Pancreas (tissue), 10 donors: ENCODE data around the gene MAP3K3. TPM values are rescaled to one million over a fixed set of nuclear protein-coding genes. Genes with fewer than 3 reads are reported as not detected.

Source experiments
- ATAC-seq, 4 donors: fragments of 200-7000 bp; cut with Tn5 transposase; one replicate each; pipeline versions ENCODE4 v1.8.0 to v1.9.1; 2020; ENCODE audit warnings: mild to moderate bottlenecking in 4 of 4, moderate library complexity in 4 of 4
- DNase-seq, 6 donors: peaks; one replicate each; pipeline ENCODE4 v3.0.0-alpha.2; 2020
- FAIRE-seq: peaks from 2 replicates; lab custom pipeline; 2012; peaks lifted over from hg19 to GRCh38; lab: Jason Lieb, UNC
- H3K27ac ChIP-seq, 4 donors: fragments of 200-600 bp; sonication (generic); 1 replicate in 3 of 4; 2 replicates in 1 of 4; pipeline versions ENCODE4 v1.5.0 to v1.8.0; 2020
- H3K27me3 ChIP-seq, 4 donors: fragments of 200-600 bp; one replicate each; pipeline ENCODE4 v1.8.0; 2021
- H3K36me3 ChIP-seq, 3 donors: fragments of 200-600 bp; sonication (generic) in 1 of 3; one replicate each; pipeline versions ENCODE4 v1.5.0 to v1.8.0; 2020 to 2021
- H3K4me1 ChIP-seq, 3 donors: fragments of 200-600 bp; one replicate each; pipeline ENCODE4 v1.8.0; 2021
- H3K4me3 ChIP-seq, 4 donors: fragments of 200-600 bp; sonication (generic) in 2 of 4; one replicate each; pipeline versions ENCODE4 v1.5.0 to v1.8.0; 2020 to 2021
- H3K9me3 ChIP-seq, 4 donors: fragments of 200-600 bp; one replicate each; pipeline ENCODE4 v1.8.0; 2021
- WGBS, 2 donors: extraction: QIAGEN DNeasy Blood & Tissue Kit; methylation state at CpG; one replicate each; pipeline ENCODE4 v1.1.7; 2013; 5-methylcytosine and 5-hydroxymethylcytosine counted together
- intact Hi-C, 3 donors: fragments of 100-400 bp; cut with DNase I; formaldehyde crosslinking; loops; one replicate each; pipeline versions ENCODE4 v1.11.1 to v1.14.2; 2022
- polyA plus RNA-seq, 2 donors: library from polyadenylated mRNA; stranded (reverse); fragments of 200-250 nt; gene quantifications; one replicate each; pipeline ENCODE4 v1.2.3, GENCODE V29; 2013
- total RNA-seq, 6 donors: library from RNA; stranded (reverse); fragmentation: NEBNext Ultra II Directional in 4 of 6; extraction: Animal tissue kit (Norgen Biotek cat#: 25700) in 4 of 6; gene quantifications; one replicate each; pipeline versions ENCODE4 v1.2.1 to v1.2.4, GENCODE V29; 2021 to 2023
- TF ChIP-seq, protein P1 (sequence below), 4 donors: fragments of 200-600 bp; sonication (generic) in 3 of 4; IDR thresholded peaks; one replicate each; pipeline versions ENCODE4 v1.5.0 to v1.8.0; 2021; ENCODE audit warnings: antibody characterized with exemption in 4 of 4
- donor health status: healthy with polysubstance abuse.
- donor health status: DM: no; HTN: no; CAD: no; lungs with moderate emphysema.
- donor health status: DM: no; HTN: no; CAD: no.
- donor health status: control.
- donor health status: control.
- donor health status: Bipolar disorder and iron deficiency.
- donor health status: DM: yes; HTN: yes; CAD: no.
- donor health status: DM: no; HTN: no; CAD: no.
- donor health status: DM: no; HTN: no; CAD: no.
- donor health status: DM: yes; HTN: yes; CAD: no.

MAP3K3 gene
- total and polyA plus RNA-seq, 8 donors, result 8.4 to 21.9 (median 11.4) TPM

DNA sequence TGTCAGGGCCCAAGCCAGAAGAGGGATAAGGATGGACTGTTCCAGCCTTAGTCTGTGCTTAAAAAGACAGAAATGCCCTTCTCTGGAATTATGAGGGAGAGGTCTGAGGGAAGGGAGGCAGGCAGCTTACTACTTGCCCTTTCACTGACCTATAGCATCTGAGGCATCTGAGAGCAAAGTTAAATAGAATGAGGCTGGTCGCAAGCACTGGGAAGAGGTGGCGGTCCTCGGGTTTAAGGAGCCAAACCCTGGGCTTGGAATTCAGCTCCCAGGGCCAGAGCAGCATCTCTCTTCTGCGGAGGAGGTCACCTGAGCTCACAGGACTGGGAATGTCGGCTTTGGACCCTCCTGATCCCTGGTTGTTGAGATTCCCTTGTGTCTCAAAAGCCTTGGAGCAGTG lies 80.8 kb downstream of the MAP3K3 start:
- WGBS, 2 donors, result 80 to 88% methylated on average over 5 of the region's 5 CpGs
- no peak for ATAC-seq

DNA sequence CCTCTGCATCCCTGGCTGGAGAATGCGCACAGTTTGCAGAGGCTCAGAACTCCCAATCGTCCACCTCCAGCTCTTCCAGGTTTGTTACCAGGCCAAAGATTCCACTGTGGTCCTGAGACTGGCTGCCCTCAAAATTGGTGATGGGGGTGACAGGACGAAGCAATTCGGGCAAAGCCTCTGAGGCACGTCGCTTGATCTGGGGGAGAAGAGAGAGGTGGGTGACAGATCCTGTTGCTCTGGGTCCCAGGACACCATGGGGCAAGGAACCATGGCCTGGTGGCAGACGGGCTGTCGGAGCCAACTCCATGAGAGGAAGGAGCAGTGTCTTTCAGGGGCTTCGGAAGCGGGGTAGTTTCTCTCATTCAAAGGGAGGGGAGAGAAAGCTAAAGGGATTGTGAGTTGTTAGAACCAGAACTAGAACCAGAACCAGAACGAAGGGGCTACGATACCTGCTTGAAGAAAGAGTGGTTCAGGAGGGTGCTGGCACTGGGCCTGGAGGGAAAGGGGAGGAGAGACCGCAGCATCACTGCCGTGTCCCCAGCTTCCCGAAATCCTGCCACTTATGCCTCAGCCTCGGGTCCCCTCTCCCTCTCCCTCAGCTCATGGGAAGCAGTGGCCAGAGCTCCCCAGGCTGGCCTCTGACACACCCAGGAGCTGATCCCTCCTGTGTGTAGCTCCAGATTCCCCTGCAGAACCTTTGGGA lies 81.5 kb downstream of the MAP3K3 start:
- no peak for ATAC-seq
- TF ChIP-seq, protein P1, sequence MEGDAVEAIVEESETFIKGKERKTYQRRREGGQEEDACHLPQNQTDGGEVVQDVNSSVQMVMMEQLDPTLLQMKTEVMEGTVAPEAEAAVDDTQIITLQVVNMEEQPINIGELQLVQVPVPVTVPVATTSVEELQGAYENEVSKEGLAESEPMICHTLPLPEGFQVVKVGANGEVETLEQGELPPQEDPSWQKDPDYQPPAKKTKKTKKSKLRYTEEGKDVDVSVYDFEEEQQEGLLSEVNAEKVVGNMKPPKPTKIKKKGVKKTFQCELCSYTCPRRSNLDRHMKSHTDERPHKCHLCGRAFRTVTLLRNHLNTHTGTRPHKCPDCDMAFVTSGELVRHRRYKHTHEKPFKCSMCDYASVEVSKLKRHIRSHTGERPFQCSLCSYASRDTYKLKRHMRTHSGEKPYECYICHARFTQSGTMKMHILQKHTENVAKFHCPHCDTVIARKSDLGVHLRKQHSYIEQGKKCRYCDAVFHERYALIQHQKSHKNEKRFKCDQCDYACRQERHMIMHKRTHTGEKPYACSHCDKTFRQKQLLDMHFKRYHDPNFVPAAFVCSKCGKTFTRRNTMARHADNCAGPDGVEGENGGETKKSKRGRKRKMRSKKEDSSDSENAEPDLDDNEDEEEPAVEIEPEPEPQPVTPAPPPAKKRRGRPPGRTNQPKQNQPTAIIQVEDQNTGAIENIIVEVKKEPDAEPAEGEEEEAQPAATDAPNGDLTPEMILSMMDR (IDR thresholded peaks at IDR 0.05), result no peak
- WGBS, 2 donors, result 92 to 93% methylated on average over 16 of the region's 16 CpGs
- Histone ChIP-seq H3K27ac (no peak overlapping the region), H3K4me1 (no peaks in the 10 kb centered on the region), H3K27me3 (no peaks in the 10 kb centered on the region), H3K36me3 (no peaks in the 10 kb centered on the region), H3K4me3 (no peak overlapping the region), H3K9me3 (no peaks in the 10 kb centered on the region)
- FAIRE-seq, result no peak
- intact Hi-C loops, result loop anchor here in 1 of 3 donors (10.0 kb wide), 1 partner anchor 269 kb away; no protein-coding TSS in a partner anchor
- no peak for DNase-seq

More for the DNA sequence above, 80.8 kb downstream of the MAP3K3 start:
- no peaks in the 10 kb centered on the region for H3K27me3 ChIP-seq
- no peaks in the 10 kb centered on the region for H3K4me1 ChIP-seq
- no peaks in the 10 kb centered on the region for H3K36me3 ChIP-seq
- no peak for FAIRE-seq
- H3K27ac ChIP-seq, result no peak overlapping the region
- no peak for DNase-seq
- TF ChIP-seq, protein P1 (IDR thresholded peaks at IDR 0.05), result no peak
- intact Hi-C loops, result loop anchor here in 1 of 3 donors (10.0 kb wide), 1 partner anchor 268 kb away; no protein-coding TSS in a partner anchor
- H3K9me3 ChIP-seq, result no peaks in the 10 kb centered on the region
- H3K4me3 ChIP-seq, result no peak overlapping the region

DNA sequence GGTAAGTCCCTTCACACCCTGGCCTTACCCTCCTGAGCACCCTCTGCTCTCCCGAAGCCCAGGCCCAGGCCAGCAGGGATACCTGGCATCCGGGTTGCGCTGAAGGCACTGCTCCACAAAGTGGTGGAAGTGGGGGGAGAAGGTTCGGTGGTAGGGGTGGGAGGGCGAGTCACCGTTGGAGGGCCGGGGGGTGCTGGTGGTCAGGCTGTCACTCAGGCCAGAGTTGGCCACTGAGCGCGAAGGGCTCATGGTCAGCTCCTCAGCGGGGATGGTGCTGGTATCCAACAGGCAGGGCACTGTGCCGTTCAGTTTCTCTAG lies 82.0 kb downstream of the MAP3K3 start:
- intact Hi-C loops, result loop anchor here in 1 of 3 donors (10.0 kb wide), 1 partner anchor 269 kb away; no protein-coding TSS in a partner anchor
- ATAC-seq (no peak), DNase-seq (no peak), FAIRE-seq (no peak)
- H3K36me3 ChIP-seq, result no peaks in the 10 kb centered on the region
- peaks cover 0 to under 1% (median 0%) of the 10 kb centered on the region in 3 donors for H3K4me1 ChIP-seq
- TF ChIP-seq, protein P1 (IDR thresholded peaks at IDR 0.05), result no peak
- H3K27me3 ChIP-seq, result no peaks in the 10 kb centered on the region
- no peaks in the 10 kb centered on the region for H3K9me3 ChIP-seq
- no peak overlapping the region for H3K4me3 ChIP-seq
- H3K27ac ChIP-seq, result no peak overlapping the region
- 93 to 98% methylated on average over 10 to 11 of the region's 11 CpGs for WGBS, 2 donors

DNA sequence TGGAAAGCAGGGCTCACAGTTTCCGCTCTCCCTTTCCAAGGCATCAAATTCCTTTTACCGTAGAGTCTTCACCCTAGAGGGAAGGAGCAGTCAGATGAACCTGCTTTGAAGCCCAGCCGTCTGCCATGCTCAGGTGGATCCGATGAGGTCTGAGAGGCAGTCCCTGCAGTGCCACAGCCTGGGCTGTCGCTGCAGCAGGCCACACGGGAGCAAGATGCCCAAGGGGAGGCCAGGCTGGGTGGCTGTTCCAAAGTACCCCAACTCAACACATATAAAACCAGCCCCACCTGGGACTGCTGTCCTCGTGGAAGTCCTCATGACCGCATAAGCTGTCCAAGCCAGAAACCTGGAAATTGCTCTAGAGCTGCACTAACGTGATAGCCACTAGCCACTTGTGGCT lies 82.6 kb downstream of the MAP3K3 start:
- intact Hi-C loops, result loop anchor here in 1 of 3 donors (10.0 kb wide), 1 partner anchor 270 kb away; no protein-coding TSS in a partner anchor
- Histone ChIP-seq H3K27me3 (no peaks in the 10 kb centered on the region), H3K4me1 (peaks cover 0 to 7% (median 5%) of the 10 kb centered on the region in 3 donors), H3K9me3 (no peaks in the 10 kb centered on the region), H3K36me3 (no peaks in the 10 kb centered on the region), H3K4me3 (no peak overlapping the region), H3K27ac (no peak overlapping the region)
- WGBS, 2 donors, result 90 to 93% methylated on average over 9 of the region's 9 CpGs
- FAIRE-seq (no peak), ATAC-seq (no peak), DNase-seq (no peak)
- TF ChIP-seq, protein P1 (IDR thresholded peaks at IDR 0.05), result no peak

DNA sequence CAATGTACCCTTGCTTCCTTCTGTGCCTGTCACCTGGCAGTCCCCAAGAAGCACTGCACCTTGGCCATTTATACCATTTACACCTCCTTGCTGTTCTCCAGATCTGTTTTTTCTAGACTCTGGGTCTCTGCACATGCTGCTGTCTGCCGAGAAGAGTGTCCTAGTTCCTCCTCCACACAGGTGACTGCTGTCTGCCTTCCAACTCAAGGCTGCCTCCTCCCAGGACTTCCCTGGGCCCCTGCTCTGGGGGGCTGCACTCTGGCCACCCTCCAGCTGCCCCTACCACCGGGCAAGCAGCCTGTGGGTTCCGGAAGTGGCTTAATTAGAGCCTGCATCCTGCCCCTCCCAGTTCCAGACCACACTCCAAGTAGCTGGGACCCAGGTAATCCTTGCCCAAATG lies 83.4 kb downstream of the MAP3K3 start:
- Histone ChIP-seq H3K4me1 (peaks cover 0 to 9% (median 5%) of the 10 kb centered on the region in 3 donors), H3K36me3 (no peaks in the 10 kb centered on the region), H3K27me3 (no peaks in the 10 kb centered on the region), H3K4me3 (no peak overlapping the region), H3K27ac (no peak overlapping the region), H3K9me3 (no peaks in the 10 kb centered on the region)
- 69 to 79% methylated on average over 3 of the region's 3 CpGs for WGBS, 2 donors
- no peak for FAIRE-seq
- ATAC-seq, result no peak
- DNase-seq, result no peak
- TF ChIP-seq, protein P1 (IDR thresholded peaks at IDR 0.05), result no peak
- intact Hi-C loops, result loop anchor here in 1 of 3 donors (10.0 kb wide), 1 partner anchor 271 kb away; no protein-coding TSS in a partner anchor
